Islet precursor cell (in vitro differentiated cells): Measurements from ENCODE around the gene UBR3.
"Not testable (repeated sequence)": the region's sequence is repeated elsewhere in the genome, so short reads cannot be mapped to it uniquely, and the experiment has no call there.

ENCODE experiments used
- DNase-seq: peaks from one replicate; pipeline ENCODE4 v3.0.0-alpha.2; 2018

The UBR3 gene

GRCh38 chr2:169827272-169828140 is at the start of gene UBR3:
Gene UBR3 (plus strand): TSS chr2:169827454. CDS start chr2:169827508, 54 bp downstream.
- DNase-seq = peak; percentile 96

GRCh38 chr2:169778446-169778845 is 48.8 kb upstream of the UBR3 start:
- DNase-seq = no peak

- DNase-seq = no peak
Measured at GRCh38 chr2:169781249-169782013, 45.8 kb upstream of the UBR3 start.

DNA sequence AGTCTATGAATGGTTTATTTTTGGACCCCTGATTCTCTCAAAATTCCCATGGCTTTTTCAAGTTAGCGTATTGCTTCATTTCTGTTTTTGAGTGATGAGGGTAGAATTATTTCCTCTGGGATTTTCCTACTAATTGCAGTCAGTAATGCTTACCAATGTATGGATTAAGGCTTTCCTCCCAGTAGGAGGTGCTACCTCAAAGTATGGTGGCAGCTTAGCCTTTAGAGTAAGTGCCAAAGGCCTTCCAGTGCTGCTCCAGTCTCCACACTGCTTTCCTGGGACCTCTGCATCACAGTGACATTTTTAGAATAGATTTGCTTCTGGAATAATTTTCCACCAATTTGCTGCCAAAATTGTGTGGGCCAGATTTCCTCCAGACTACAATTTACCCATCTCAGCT is 44.7 kb upstream of the UBR3 start:
- DNase-seq = no peak

- no peak for DNase-seq
Measured at GRCh38 chr2:169790581-169790980, 36.7 kb upstream of the UBR3 start.

- DNase-seq = no peak
Measured at GRCh38 chr2:169795181-169795580, 32.1 kb upstream of the UBR3 start.

- no peak for DNase-seq
Measured at GRCh38 chr2:169796441-169796840, 30.8 kb upstream of the UBR3 start.

- DNase-seq = no peak
Measured at GRCh38 chr2:169797601-169798000, 29.7 kb upstream of the UBR3 start.

- no peak for DNase-seq
Measured at GRCh38 chr2:169798397-169798717, 28.9 kb upstream of the UBR3 start.

GRCh38 chr2:169798718-169799592 is 28.3 kb upstream of the UBR3 start, which contains the start of gene SSB:
Gene SSB (plus strand): TSS chr2:169798871. CDS start chr2:169800961, 2,090 bp downstream.
- peak; percentile 96 for DNase-seq

DNA sequence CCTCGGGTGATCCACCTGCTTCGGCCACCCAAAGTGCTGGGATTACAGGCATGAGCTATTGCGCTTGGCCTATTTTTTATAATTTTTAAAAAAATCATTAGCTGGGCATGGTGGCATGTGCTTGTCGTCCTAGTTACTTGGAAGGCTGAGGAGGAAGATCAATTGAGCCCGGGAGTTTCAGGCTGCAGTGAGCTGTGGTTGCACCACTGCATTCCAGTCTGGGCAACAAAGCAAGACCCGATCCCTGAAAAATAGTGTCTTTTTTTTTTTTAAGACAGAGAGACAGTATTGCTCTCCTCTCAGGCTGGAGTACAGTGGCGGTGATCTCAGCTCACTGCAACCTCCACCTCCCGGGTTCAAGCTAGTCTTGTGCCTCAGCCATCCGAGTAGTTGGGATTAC is 23.8 kb upstream of the UBR3 start:
- DNase-seq = peak; percentile 65

- no peak for DNase-seq
Measured at GRCh38 chr2:169806586-169806985, 20.7 kb upstream of the UBR3 start.

DNA sequence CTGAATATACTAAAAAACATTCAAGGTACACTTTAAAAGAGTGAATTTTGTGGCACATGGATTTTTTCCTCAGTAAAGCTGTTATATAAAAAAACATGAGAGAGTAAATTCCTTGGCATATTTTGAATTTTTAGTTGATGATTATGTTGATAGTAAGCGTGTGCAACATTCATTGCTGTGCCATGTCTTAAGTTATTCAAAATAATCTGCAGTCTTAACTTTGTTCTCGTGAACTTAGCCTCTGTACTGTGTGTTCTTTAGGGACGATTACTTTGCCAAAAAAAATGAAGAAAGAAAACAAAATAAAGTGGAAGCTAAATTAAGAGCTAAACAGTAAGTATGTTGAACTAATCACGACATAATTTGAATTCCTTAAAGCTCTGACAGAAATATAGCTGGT is 19.0 kb upstream of the UBR3 start:
- DNase-seq = no peak

- DNase-seq = no peak
Measured at GRCh38 chr2:169815849-169816248, 11.4 kb upstream of the UBR3 start.

GRCh38 chr2:169816961-169817360 is 10.3 kb upstream of the UBR3 start:
- DNase-seq = not testable (repeated sequence)

GRCh38 chr2:169817369-169817768 is 9.9 kb upstream of the UBR3 start:
- not testable (repeated sequence) for DNase-seq

- no peak for DNase-seq
Measured at GRCh38 chr2:169818241-169818640, 9.0 kb upstream of the UBR3 start.

DNA sequence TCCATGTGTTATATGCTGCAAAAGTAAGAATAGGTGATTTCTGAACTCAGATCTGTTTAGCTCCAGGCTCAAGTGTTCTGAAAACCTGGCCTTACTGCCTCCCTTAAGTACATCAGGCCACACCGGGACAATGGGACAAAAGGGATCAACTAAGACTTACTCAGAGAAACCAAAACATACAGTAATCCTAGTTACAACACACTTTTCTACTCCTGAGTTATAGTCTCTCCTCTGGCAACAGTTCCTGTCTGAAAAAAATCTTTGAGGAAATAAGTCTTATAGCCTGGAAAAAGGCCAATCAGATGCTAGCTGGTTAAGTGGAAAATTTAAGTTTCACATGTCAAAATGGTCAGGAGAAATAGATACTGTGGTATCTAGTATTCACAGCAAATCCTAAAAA is 8.1 kb upstream of the UBR3 start:
- DNase-seq = no peak

DNA sequence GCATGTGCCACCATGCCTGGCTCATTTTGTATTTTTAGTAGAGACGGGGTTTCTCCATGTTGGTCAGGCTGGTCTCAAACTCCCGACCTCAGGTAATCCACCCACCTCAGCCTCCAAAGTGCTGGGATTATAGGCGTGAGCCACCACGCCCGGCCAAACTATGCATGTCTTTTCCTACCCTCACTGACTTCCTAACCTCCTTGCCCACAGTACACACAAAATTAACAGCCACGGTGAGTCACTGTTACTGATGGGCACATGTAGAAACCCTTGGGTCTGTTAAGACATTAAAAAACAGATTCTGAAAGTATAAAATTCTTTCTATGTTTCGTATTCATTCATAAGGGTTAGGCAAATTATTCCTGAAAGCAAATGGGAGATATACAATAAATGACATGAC is 7.2 kb upstream of the UBR3 start:
- DNase-seq = not testable (repeated sequence)

DNA sequence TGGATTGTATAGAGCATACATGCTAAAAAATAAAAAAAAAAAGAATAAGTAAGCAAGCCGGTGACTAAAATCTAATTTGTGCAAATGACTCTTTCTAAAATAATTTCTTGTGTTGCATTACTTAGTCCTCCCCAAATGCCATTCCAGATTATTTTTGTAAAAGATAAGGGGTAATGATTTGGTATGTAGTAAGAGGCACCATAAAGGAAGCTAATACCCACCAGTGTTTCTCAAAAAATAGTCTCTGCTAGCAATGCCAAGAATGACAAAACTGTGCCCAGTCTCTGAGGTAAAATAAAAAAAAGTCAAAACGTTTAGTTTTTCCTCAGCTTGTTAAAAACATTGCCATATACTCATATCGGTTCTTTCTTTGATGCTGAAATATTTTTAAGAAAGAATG is 5.2 kb upstream of the UBR3 start:
- no peak for DNase-seq

DNA sequence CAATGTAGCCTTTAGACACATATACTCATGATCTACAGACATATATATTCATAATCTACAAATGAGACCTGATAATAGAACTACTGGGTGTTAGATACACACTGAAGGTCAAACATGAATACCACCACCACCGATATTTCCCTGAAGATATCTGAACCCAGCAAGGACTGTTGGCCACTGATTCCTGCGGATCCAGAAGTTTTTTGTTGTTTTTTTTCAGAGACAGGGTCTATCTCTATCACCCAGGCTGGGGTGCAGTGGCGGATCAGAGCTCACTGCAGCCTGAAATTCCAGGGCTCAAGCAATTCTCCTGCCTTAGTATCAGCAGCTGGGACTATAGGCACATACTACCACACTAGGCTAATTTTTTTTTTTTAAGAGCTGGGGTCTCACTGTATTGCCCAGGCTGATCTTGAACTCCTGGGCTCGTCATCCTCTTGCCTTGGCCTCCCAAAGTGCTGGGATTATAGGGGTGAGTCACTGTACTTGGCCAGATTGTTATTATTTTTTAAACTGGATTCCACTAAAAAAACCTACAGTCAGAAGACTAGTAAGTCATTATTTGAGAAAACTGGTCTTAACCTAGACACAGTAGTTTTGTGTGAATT is 4.4 kb upstream of the UBR3 start:
- no peak for DNase-seq

DNA sequence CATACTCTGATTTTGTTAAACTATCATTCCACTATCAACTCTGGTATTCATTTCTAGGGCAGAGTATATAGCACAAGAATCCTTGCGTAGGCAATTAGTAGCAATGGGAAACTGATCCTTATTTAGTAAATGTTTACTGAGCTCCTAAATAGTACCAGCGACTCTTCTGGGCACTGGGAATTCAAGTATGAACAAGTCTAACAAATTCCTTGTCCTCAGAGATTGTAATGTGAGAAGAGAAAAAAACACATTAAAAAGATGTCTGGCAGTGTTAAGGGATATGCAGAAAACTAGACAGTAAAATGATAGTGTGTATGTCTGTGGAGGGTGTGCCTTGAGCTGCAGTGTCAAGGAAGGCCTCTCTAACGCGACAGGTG is 3.3 kb upstream of the UBR3 start:
- no peak for DNase-seq
